H1 (cell line): ENCODE data around the gene MPPED1. TPM values are rescaled to one million over a fixed set of nuclear protein-coding genes. Genes with fewer than 3 reads are reported as not detected.

ENCODE experiments used
- CTCF ChIA-PET: fragments of 300-600 bp; sonication (Branson Sonifier 250); formaldehyde crosslinking; loops from one replicate; lab custom pipeline; 2021; ENCODE audit not compliant: partially characterized antibody; lab: Charles Lee
- POLR2A ChIA-PET: fragments of 300-600 bp; sonication (Branson Sonifier 250); formaldehyde crosslinking; loops from one replicate; lab custom pipeline; 2021; ENCODE audit warnings: inconsistent platforms; ENCODE audit not compliant: partially characterized antibody; lab: Charles Lee
- DNase-seq, 2 experiments: peaks; one replicate each; pipeline versions ENCODE4 v3.0.0 to v3.0.0-alpha.2; 2010 to 2022; ENCODE audit warnings: low spot score in 2 of 2, low read depth in 1 of 2, mixed read lengths in 1 of 2
- FAIRE-seq: peaks from 2 replicates; lab custom pipeline; 2011; peaks lifted over from hg19 to GRCh38; lab: Jason Lieb, UNC
- H2AFZ ChIP-seq: 2 replicates; pipeline ENCODE4 v1.8.1; 2012; ENCODE audit warnings: low read length, inconsistent platforms
- H2AK5ac ChIP-seq: 2 replicates; pipeline ENCODE4 v1.6.1; 2013; ENCODE audit warnings: low read depth, low read length
- H2BK120ac ChIP-seq: replicated peaks from 2 replicates; pipeline ENCODE3; 2013; ENCODE audit warnings: low read depth, low read length, inconsistent platforms
- H2BK12ac ChIP-seq: 2 replicates; pipeline ENCODE4 v1.6.1; 2013; ENCODE audit warnings: low read depth, low read length
- H2BK15ac ChIP-seq: 2 replicates; pipeline ENCODE4 v1.6.1; 2013; ENCODE audit warnings: low read length
- H2BK20ac ChIP-seq: 2 replicates; pipeline ENCODE4 v1.6.1; 2013; ENCODE audit warnings: low read length
- H2BK5ac ChIP-seq: 2 replicates; pipeline ENCODE4 v1.6.1; 2013; ENCODE audit warnings: low read depth, low read length
- H3K14ac ChIP-seq: 2 replicates; pipeline ENCODE4 v1.6.1; 2013; ENCODE audit warnings: inconsistent platforms; ENCODE audit not compliant: insufficient read length
- H3K18ac ChIP-seq: 2 replicates; pipeline ENCODE4 v1.6.1; 2013; ENCODE audit warnings: low read length; ENCODE audit errors: extremely low read depth
- H3K23ac ChIP-seq: 2 replicates; pipeline ENCODE4 v1.6.1; 2013; ENCODE audit warnings: inconsistent platforms; ENCODE audit not compliant: insufficient read length
- H3K23me2 ChIP-seq: 2 replicates; pipeline ENCODE4 v1.6.1; 2013; ENCODE audit warnings: low read depth, low read length
- H3K27ac ChIP-seq: 2 replicates; pipeline ENCODE4 v1.6.1; 2011; ENCODE audit warnings: low read depth, low read length, inconsistent platforms
- H3K27me3 ChIP-seq, 4 experiments: replicated peaks in 1 of 4; 1 replicate in 1 of 4; 2 replicates in 3 of 4; pipeline versions ENCODE4 v1.6.1 to v1.8.1; 2011 to 2013; ENCODE audit warnings: low read length in 3 of 4, mild to moderate bottlenecking in 3 of 4, inconsistent platforms in 2 of 4, mixed read lengths in 2 of 4, moderate library complexity in 1 of 4; ENCODE audit not compliant: control insufficient read depth in 3 of 4, insufficient read depth in 3 of 4; ENCODE audit errors: extremely low read depth in 1 of 4
- H3K36me3 ChIP-seq, 4 experiments: 2 replicates each; pipeline versions ENCODE4 v1.6.1 to v1.8.1; 2011 to 2013; ENCODE audit warnings: mild to moderate bottlenecking in 4 of 4, low read length in 3 of 4, moderate library complexity in 2 of 4, control low read depth in 1 of 4, inconsistent platforms in 1 of 4; ENCODE audit not compliant: insufficient read depth in 4 of 4, control insufficient read depth in 2 of 4
- H3K4ac ChIP-seq: replicated peaks from 2 replicates; pipeline ENCODE3; 2013; ENCODE audit warnings: low read length, low read depth, mixed read lengths, inconsistent platforms; ENCODE audit not compliant: insufficient read length
- H3K4me1 ChIP-seq, 4 experiments: replicated peaks in 1 of 4; 1 replicate in 1 of 4; 2 replicates in 3 of 4; pipeline versions ENCODE4 v1.6.1 to v1.8.1; 2011 to 2013; ENCODE audit warnings: low read length in 3 of 4, inconsistent platforms in 2 of 4, mixed read lengths in 1 of 4; ENCODE audit not compliant: insufficient read depth in 4 of 4, control insufficient read depth in 3 of 4
- H3K4me2 ChIP-seq, 2 experiments: 2 replicates each; pipeline versions ENCODE4 v1.6.1 to v1.8.1; 2011 to 2013; ENCODE audit warnings: low read depth in 2 of 2, low read length in 2 of 2, control low read depth in 1 of 2, inconsistent platforms in 1 of 2, mild to moderate bottlenecking in 1 of 2; ENCODE audit not compliant: insufficient read depth in 1 of 2
- H3K4me3 ChIP-seq, 4 experiments: fragments of 200-600, 300-600 bp in 1 of 4; sonication (generic), shearing (Covaris generic), sonication (Bioruptor Twin) in 1 of 4; 2 replicates each; pipeline versions ENCODE4 v1.5.1 to v1.8.1; 2011 to 2016; ENCODE audit warnings: low read length in 4 of 4, low read depth in 3 of 4, control low read depth in 2 of 4, inconsistent platforms in 2 of 4, mild to moderate bottlenecking in 2 of 4, mixed read lengths in 1 of 4, moderate library complexity in 1 of 4; ENCODE audit not compliant: insufficient read depth in 2 of 4; ENCODE audit errors: extremely low read depth in 1 of 4
- H3K56ac ChIP-seq: replicated peaks from 2 replicates; pipeline ENCODE3; 2013; ENCODE audit warnings: low read depth, mild to moderate bottlenecking, mixed read lengths, low read length, inconsistent platforms; ENCODE audit not compliant: insufficient read length
- H3K79me1 ChIP-seq: 2 replicates; pipeline ENCODE4 v1.6.1; 2013; ENCODE audit warnings: low read depth, low read length, control low read depth
- H3K79me2 ChIP-seq, 2 experiments: 2 replicates each; pipeline versions ENCODE4 v1.6.1 to v1.8.1; 2012 to 2013; ENCODE audit warnings: low read length in 2 of 2, mild to moderate bottlenecking in 2 of 2, inconsistent platforms in 1 of 2; ENCODE audit not compliant: insufficient read depth in 2 of 2, control insufficient read depth in 1 of 2
- H3K9ac ChIP-seq, 4 experiments: replicated peaks in 1 of 4; 1 replicate in 1 of 4; 2 replicates in 3 of 4; pipeline versions ENCODE4 v1.6.1 to v1.8.1; 2011 to 2013; ENCODE audit warnings: low read depth in 3 of 4, low read length in 3 of 4, control low read depth in 2 of 4, mild to moderate bottlenecking in 2 of 4, moderate library complexity in 2 of 4, inconsistent platforms in 1 of 4; ENCODE audit errors: extremely low read depth in 1 of 4
- H3K9me3 ChIP-seq, 2 experiments: 2 replicates each; pipeline versions ENCODE4 v1.6.1 to v1.8.1; 2012 to 2013; ENCODE audit warnings: mild to moderate bottlenecking in 2 of 2, moderate library complexity in 2 of 2, control low read depth in 1 of 2, inconsistent platforms in 1 of 2, low read depth in 1 of 2, low read length in 1 of 2, mixed read lengths in 1 of 2; ENCODE audit not compliant: insufficient read depth in 2 of 2
- H4K20me1 ChIP-seq, 2 experiments: replicated peaks in 1 of 2; 2 replicates each; pipeline versions ENCODE3 to v1.8.1; 2011 to 2013; ENCODE audit warnings: inconsistent platforms in 2 of 2, low read length in 2 of 2, mild to moderate bottlenecking in 1 of 2; ENCODE audit not compliant: insufficient read depth in 2 of 2, control insufficient read depth in 1 of 2
- H4K5ac ChIP-seq: 2 replicates; pipeline ENCODE4 v1.6.1; 2013; ENCODE audit warnings: low read length, low read depth, mixed read lengths, inconsistent platforms; ENCODE audit not compliant: insufficient read length
- H4K8ac ChIP-seq: 2 replicates; pipeline ENCODE4 v1.8.0; 2013; ENCODE audit warnings: mild to moderate bottlenecking, moderate library complexity, low read length, inconsistent platforms; ENCODE audit not compliant: insufficient read depth; ENCODE audit errors: extremely low read depth
- H4K91ac ChIP-seq: replicated peaks from 2 replicates; pipeline ENCODE3; 2013; ENCODE audit warnings: low read length, mixed read lengths, inconsistent platforms; ENCODE audit not compliant: insufficient read length
- BACH1 ChIP-seq: IDR thresholded peaks from 2 replicates; pipeline ENCODE4 v1.6.1; 2012; ENCODE audit warnings: low read length, improper control_type of control experiment
- CBX8 ChIP-seq: fragments of 300-800, 300-1000 bp; sonication (generic); IDR thresholded peaks from 2 replicates; pipeline ENCODE4 v1.7.1; 2016; ENCODE audit warnings: low read depth, low read length, borderline replicate concordance
- HDAC2 ChIP-seq, 2 experiments: fragments of 300-600 bp in 1 of 2; sonication (generic) in 1 of 2; IDR thresholded peaks; 2 replicates each; pipeline ENCODE4 v1.6.1; 2011 to 2012; ENCODE audit warnings: low read depth in 2 of 2, low read length in 2 of 2, mild to moderate bottlenecking in 2 of 2, moderate library complexity in 2 of 2, borderline replicate concordance in 1 of 2, inconsistent platforms in 1 of 2
- HDAC6 ChIP-seq: IDR thresholded peaks from one replicate; pipeline ENCODE4 v1.7.1; 2012; ENCODE audit warnings: low read depth, mild to moderate bottlenecking, inconsistent platforms, low read length, moderate library complexity
- KDM5A ChIP-seq: fragments of 200-600 bp; IDR thresholded peaks from 2 replicates; pipeline ENCODE4 v1.7.1; 2012; ENCODE audit warnings: mild to moderate bottlenecking, low read length, inconsistent platforms, mixed read lengths
- NRF1 ChIP-seq: IDR thresholded peaks from 2 replicates; pipeline ENCODE4 v1.6.1; 2011; ENCODE audit warnings: mild to moderate bottlenecking, low read depth, low read length, improper control_type of control experiment
- POLR2AphosphoS5 ChIP-seq: IDR thresholded peaks from 2 replicates; pipeline ENCODE4 v1.6.1; 2011; ENCODE audit warnings: low read depth, low read length
- RBBP5 ChIP-seq: IDR thresholded peaks from 2 replicates; pipeline ENCODE4 v1.7.1; 2012; ENCODE audit warnings: low read depth, mild to moderate bottlenecking, inconsistent platforms, low read length, moderate library complexity, borderline replicate concordance
- SP1 ChIP-seq: IDR thresholded peaks from 2 replicates; pipeline ENCODE4 v1.6.1; 2011; ENCODE audit warnings: low read depth, low read length
- TBP ChIP-seq: IDR thresholded peaks from 2 replicates; pipeline ENCODE4 v1.6.1; 2011; ENCODE audit warnings: low read depth, low read length, improper control_type of control experiment
- TCF12 ChIP-seq: IDR thresholded peaks from 2 replicates; pipeline ENCODE4 v1.6.1; 2011; ENCODE audit warnings: low read depth, mild to moderate bottlenecking, low read length
- WGBS, 2 experiments: shearing (Covaris generic) in 1 of 2; methylation state at CpG; one replicate each; pipeline versions ENCODE4 v1.1.6 to v1.1.7; 2013 to 2015; ENCODE audit warnings: low lambda C conversion rate in 2 of 2, mixed read lengths in 2 of 2, inconsistent platforms in 1 of 2, low coverage in 1 of 2, missing lambda C conversion rate in 1 of 2; ENCODE audit not compliant: insufficient replicate concordance in 2 of 2, insufficient coverage in 1 of 2, insufficient read length in 1 of 2; ENCODE audit errors: extremely low coverage in 1 of 2, missing lambda C conversion rate in 1 of 2; 5-methylcytosine and 5-hydroxymethylcytosine counted together
- polyA plus RNA-seq, 7 experiments: library from polyadenylated mRNA; depleted of rRNA in 3 of 7; stranded (reverse) in 5 of 7; unstranded in 2 of 7; fragments of >200 nt in 5 of 7; fragments of 200-250 nt in 2 of 7; gene quantifications; 1 replicate in 5 of 7; 2 replicates in 1 of 7; 4 replicates in 1 of 7; pipeline versions ENCODE4 v1.2.1 to v1.2.3, GENCODE V29; 2011 to 2013; ENCODE audit warnings: missing spikeins in 2 of 7, mixed read lengths in 2 of 7
- total RNA-seq: library from RNA; stranded (reverse); fragmentation: NEBNext Ultra II Directional; extraction: Animal tissue kit (Norgen Biotek cat#: 25700); gene quantifications from 2 replicates; pipeline ENCODE4 v1.2.1, GENCODE V29; 2021
- TF ChIP-seq, protein P1 (sequence below): IDR thresholded peaks from 2 replicates; pipeline ENCODE4 v1.6.1; 2012; ENCODE audit warnings: inconsistent platforms

The MPPED1 gene
- total and polyA plus RNA-seq, 2 of the 8 experiments (the other 6 are each of a cell fraction or from before 2014, with no cell fraction given), result 0.29 to 0.37 TPM

DNA sequence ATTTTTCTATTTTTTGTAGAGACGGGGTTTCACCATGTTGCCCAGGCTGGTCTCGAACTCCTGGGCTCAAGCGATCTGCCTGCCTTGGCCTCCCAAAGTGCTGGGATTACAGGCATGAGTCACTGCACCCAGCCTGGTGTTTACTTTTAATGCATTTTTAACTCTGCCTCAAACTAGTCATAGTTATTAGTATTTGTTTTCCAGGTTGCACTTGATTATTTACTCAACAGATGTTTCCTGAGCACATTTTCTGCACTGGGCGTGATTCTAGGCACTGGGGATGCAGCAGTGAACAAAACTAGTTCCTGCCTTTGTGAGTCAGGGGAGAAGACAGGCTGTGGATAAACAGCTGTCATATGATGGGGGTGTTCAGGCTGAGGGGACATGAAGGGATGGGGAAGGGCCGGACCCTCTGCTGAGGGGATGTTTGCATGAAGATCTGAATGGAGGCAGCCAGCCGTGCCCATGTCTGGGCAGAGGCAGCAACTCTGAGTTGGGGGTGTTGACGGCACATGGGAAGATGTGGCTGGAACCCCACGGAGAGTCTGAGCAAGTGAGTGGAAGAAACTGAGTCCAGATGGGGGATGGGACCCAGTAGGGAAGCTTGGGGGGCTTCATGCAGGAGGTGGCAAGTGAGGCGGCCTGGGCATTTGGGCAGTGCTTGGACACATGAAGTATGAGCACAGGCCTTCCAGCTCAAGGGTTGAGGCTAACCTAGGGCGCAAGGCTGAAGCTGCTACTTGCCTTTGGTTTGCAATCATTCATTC, 34.4 kb downstream of the MPPED1 start:
- Histone ChIP-seq H3K4me3 (no peak overlapping the region), H3K36me3 (no peaks in the 10 kb centered on the region), H3K23ac (no peak overlapping the region), H2BK12ac (no peak overlapping the region), H3K14ac (no peak overlapping the region), H3K27me3 (no peaks in the 10 kb centered on the region), H3K9ac (no peak overlapping the region), H3K9me3 (no peaks in the 10 kb centered on the region), H2BK20ac (no peak overlapping the region), H3K4me2 (no peak overlapping the region), H3K4me1 (no peaks in the 10 kb centered on the region), H2BK15ac (no peak overlapping the region), H3K27ac (no peak overlapping the region), H2AK5ac (no peak overlapping the region), H4K8ac (no peak overlapping the region), H3K18ac (no peak overlapping the region), H4K91ac (no peak overlapping the region), H3K23me2 (no peaks in the 10 kb centered on the region), H2BK5ac (no peak overlapping the region), H2AFZ (no peak overlapping the region), H3K79me1 (no peaks in the 10 kb centered on the region), H3K4ac (no peak overlapping the region), H3K56ac (no peak overlapping the region), H4K20me1 (no peaks in the 10 kb centered on the region), H3K79me2 (no peaks in the 10 kb centered on the region), H2BK120ac (no peak overlapping the region), H4K5ac (no peak overlapping the region)
- no peak for FAIRE-seq
- ChIA-PET POLR2A (interaction anchor here (1.0 kb wide), 1 partner anchor 405 kb away, joined by 3 read pairs; no protein-coding TSS in a partner anchor), CTCF (interaction anchor here (0.9 to 2.7 kb wide), 5 partner anchors 16 to 70 kb away, joined by 3 to 11 read pairs (median 3); no protein-coding TSS in a partner anchor)
- DNase-seq, result no peak
- WGBS, 2 experiments, result 92% methylated on average over 10 of the region's 10 CpGs; no CpG with 5 or more reads in 1 of the 2 experiments
- TF ChIP-seq BACH1, result no peak
- no peak for TF ChIP-seq SP1
- TF ChIP-seq HDAC6, result no peak
- no peak for TF ChIP-seq NRF1
- TF ChIP-seq, protein P1, sequence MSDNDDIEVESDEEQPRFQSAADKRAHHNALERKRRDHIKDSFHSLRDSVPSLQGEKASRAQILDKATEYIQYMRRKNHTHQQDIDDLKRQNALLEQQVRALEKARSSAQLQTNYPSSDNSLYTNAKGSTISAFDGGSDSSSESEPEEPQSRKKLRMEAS, result no peak
- no peak for TF ChIP-seq RBBP5
- TF ChIP-seq KDM5A, result no peak
- no peak for TF ChIP-seq TCF12
- TF ChIP-seq CBX8, result no peak
- TF ChIP-seq HDAC2 (IDR thresholded peaks at IDR 0.05; ENCODE audit: borderline replicate concordance in 1 of 2, low read depth in 2 of 2, low read length in 2 of 2), result no peak
- no peak for TF ChIP-seq POLR2AphosphoS5
- TF ChIP-seq TBP, result no peak
